NT2/D1 (cell line): ENCODE measurements around the gene TTC6.
"Not testable (repeated sequence)": the region's sequence is repeated elsewhere in the genome, so short reads cannot be mapped to it uniquely, and the experiment has no call there.

ENCODE experiments used
- DNase-seq: peaks from one replicate; pipeline ENCODE4 v3.0.0-alpha.2; 2011; ENCODE audit warnings: low read depth, low spot score
- H3K27me3 ChIP-seq: 2 replicates; pipeline ENCODE4 v1.6.0; 2011; ENCODE audit warnings: mild to moderate bottlenecking; ENCODE audit not compliant: insufficient read length, insufficient read depth
- H3K36me3 ChIP-seq: 2 replicates; pipeline ENCODE4 v1.6.1; 2011; ENCODE audit warnings: mild to moderate bottlenecking, low read length, mixed read lengths; ENCODE audit not compliant: insufficient read depth, insufficient read length
- H3K4me1 ChIP-seq: 2 replicates; pipeline ENCODE4 v1.5.1; 2011; ENCODE audit not compliant: insufficient read depth, insufficient read length
- H3K4me3 ChIP-seq: 2 replicates; pipeline ENCODE4 v1.5.1; 2011; ENCODE audit warnings: low read depth; ENCODE audit not compliant: insufficient read length
- H3K9ac ChIP-seq: 2 replicates; pipeline ENCODE4 v1.6.0; 2011; ENCODE audit warnings: low read depth; ENCODE audit not compliant: insufficient read length
- H3K9me3 ChIP-seq: 2 replicates; pipeline ENCODE4 v1.5.1; 2011; ENCODE audit warnings: mild to moderate bottlenecking, low read length; ENCODE audit not compliant: insufficient read depth
- SUZ12 ChIP-seq: IDR thresholded peaks from 2 replicates; pipeline ENCODE4 v1.6.1; 2011; ENCODE audit not compliant: insufficient read length, insufficient read depth; ENCODE audit errors: extremely low read depth
- YY1 ChIP-seq: IDR thresholded peaks from 2 replicates; pipeline ENCODE4 v1.6.1; 2011; ENCODE audit not compliant: insufficient read length, insufficient read depth
- ZNF274 ChIP-seq: IDR thresholded peaks from 2 replicates; pipeline ENCODE4 v1.6.1; 2011; ENCODE audit warnings: mild to moderate bottlenecking, low read depth, low read length

TTC6 gene

DNA sequence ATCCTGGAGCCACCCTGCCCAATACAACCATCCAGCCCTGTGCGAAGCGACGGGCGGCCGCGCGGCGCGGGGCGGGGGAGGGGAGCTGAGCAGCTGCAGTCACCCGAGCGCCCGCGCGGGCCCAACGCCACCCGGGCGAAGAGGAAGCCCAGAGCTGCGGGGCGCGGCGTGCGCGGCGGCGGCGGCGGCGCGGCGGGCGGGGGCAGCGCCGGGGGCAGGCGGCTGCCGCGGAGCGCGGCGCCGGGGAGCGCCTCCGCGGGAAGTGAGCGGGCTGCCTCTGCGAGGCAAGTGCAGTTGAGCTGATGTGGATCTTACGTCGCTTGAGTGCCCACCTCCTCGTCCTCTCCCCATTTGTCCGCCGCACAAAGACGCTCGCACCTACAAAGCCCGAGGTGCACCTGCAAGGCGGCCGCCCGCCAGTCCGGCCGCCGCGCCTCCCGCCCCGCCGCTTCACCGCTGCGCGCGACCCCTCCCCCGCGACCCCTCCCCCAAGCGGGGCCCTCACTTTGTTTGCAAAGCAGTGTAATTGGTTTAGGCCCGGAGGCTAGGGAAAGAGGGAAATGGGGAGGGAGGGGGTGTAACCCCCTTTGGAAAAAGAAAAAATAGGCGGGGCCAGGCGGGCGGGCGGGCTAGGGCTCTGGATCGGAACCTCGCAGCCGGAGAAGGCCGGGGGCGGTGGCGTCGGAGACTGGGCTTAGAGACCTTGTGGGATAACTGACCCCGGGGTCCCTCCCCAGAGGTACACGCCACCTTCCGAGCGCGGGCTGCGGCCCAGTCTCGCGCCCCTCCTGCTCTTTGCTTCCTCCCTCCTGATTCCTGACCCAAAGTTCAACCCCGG lies at the start of gene TTC6, which contains the start of gene FOXA1:
TSS of gene TTC6 (plus strand) at position 659 of the 838 bp plus-strand sequence. CDS start 26,436 bp downstream, outside the sequence.
TSS of gene FOXA1 (minus strand) at position 279 of the 838 bp plus-strand sequence. CDS start at position 2, 277 bp downstream.
- TF ChIP-seq ZNF274 = no peak
- no peak for TF ChIP-seq YY1
- TF ChIP-seq SUZ12 = peak; percentile 10
- Histone ChIP-seq H3K4me1 (peaks cover 4% of the 10 kb centered on the region), H3K9me3 (no peaks in the 10 kb centered on the region; the same call in 1 of the 2 replicates), H3K4me3 (peak within 1 kb of the TSS; percentile 24), H3K27me3 (peaks cover 96% of the 10 kb centered on the region), H3K9ac (no peak within 1 kb of the TSS), H3K36me3 (no peaks in the 10 kb centered on the region)
- no peak for DNase-seq

DNA sequence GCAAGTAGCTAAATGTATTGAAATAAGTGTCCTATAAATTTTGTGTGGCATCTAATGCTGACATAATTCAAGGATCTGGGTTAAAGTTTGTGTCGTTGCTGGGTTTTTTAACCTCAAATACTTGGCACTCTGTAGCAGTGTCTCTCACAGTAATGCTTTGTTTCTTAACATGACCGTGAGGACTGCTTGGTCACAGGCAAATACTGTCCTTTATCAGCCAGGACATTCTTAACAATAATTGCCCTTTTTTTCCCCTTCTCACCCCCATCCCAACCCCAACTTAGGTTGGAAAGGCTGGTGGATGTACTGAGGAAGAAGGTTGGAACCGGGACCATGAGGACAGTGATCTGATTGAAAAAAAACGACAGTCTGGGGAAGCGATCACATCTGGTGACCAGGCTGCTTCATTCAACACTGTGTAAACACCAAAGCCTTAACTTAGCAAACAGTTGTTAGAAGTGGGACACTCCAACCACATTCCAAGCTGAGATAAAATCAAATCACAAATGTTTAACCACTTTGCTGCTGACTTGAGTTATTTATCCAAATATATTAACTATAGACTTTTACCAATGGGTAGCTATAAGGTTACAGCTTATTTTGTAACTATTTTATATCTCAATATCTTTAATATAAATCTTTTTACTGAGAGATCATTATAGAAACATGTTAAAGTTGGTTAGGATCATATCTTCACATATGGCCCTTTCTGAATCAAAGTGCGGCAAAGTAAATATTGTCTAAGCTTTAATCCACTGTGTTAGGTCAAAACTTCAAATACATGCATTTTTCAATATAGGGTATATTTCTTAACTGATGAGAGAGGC lies 48.6 kb upstream of the TTC6 start:
- no peaks in the 10 kb centered on the region for H3K27me3 ChIP-seq
- TF ChIP-seq ZNF274 (no peak), YY1 (no peak), SUZ12 (no peak)
- H3K9me3 ChIP-seq = no peaks in the 10 kb centered on the region
- no peak overlapping the region for H3K4me3 ChIP-seq
- DNase-seq = no peak
- no peak overlapping the region for H3K9ac ChIP-seq
- no peaks in the 10 kb centered on the region for H3K4me1 ChIP-seq
- no peaks in the 10 kb centered on the region for H3K36me3 ChIP-seq

- H3K9me3 ChIP-seq = no peaks in the 10 kb centered on the region
- no peaks in the 10 kb centered on the region for H3K4me1 ChIP-seq
- no peak overlapping the region for H3K4me3 ChIP-seq
- no peak for TF ChIP-seq YY1
- TF ChIP-seq SUZ12 = no peak
- no peak for TF ChIP-seq ZNF274
- H3K27me3 ChIP-seq = no peaks in the 10 kb centered on the region
- H3K36me3 ChIP-seq = no peaks in the 10 kb centered on the region
- H3K9ac ChIP-seq = no peak overlapping the region
- no peak for DNase-seq
These were observed 44.9 kb upstream of the TTC6 start for GRCh38 chr14:37550511-37550910.

- no peak overlapping the region for H3K9ac ChIP-seq
- H3K4me1 ChIP-seq = no peaks in the 10 kb centered on the region
- DNase-seq = no peak
- no peak overlapping the region for H3K4me3 ChIP-seq
- TF ChIP-seq ZNF274 (no peak), SUZ12 (no peak), YY1 (no peak)
- no peaks in the 10 kb centered on the region for H3K27me3 ChIP-seq
- no peaks in the 10 kb centered on the region for H3K36me3 ChIP-seq
- no peaks in the 10 kb centered on the region for H3K9me3 ChIP-seq
These were observed 44.3 kb upstream of the TTC6 start for GRCh38 chr14:37551119-37551518.

DNA sequence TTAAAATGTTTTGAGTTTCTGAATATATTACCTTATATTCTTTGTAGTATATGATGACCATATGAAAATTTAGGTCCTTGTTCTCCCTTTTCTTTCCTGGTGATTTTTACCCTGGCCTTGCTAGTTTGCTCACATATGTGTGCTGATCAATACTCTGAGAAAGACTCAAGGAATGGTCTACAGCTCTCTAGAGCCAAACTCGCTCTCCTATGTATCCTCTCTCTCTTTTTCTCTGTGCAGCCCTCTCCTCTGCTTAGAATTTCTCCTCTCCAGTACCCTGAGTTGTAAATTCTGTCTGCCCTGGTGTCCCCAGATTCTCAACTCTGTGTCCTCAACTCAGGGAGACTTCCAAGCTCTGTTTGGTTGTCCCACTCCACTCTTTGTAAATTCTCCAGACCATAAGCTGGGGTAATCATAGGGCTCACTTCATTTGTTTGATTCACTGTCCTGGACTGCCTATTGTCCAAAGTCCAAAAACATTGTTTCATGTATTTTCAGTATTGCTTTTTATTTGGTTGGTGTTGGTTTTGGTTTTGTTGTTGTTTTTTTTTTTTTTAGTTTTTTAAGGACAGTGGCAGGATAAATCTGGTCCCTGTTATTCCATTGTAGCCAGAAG lies 41.4 kb upstream of the TTC6 start:
- Histone ChIP-seq H3K4me3 (no peak overlapping the region), H3K27me3 (no peaks in the 10 kb centered on the region), H3K9me3 (0 out of 2 replicates have a peak, but pooled peaks cover 6% of the 10 kb centered on the region), H3K36me3 (no peaks in the 10 kb centered on the region), H3K4me1 (no peaks in the 10 kb centered on the region), H3K9ac (no peak overlapping the region)
- DNase-seq = no peak
- TF ChIP-seq ZNF274 (no peak), SUZ12 (no peak), YY1 (no peak)

GRCh38 chr14:37555596-37555995 lies 39.8 kb upstream of the TTC6 start:
- H3K9ac ChIP-seq, H3K27me3 ChIP-seq, H3K4me1 ChIP-seq, DNase-seq, H3K4me3 ChIP-seq, H3K36me3 ChIP-seq, H3K9me3 ChIP-seq: not testable (repeated sequence)

GRCh38 chr14:37558740-37559139 lies 36.7 kb upstream of the TTC6 start:
- no peak for DNase-seq
- Histone ChIP-seq H3K9ac (no peak overlapping the region), H3K9me3 (0 out of 2 replicates have a peak, but pooled peaks cover 6% of the 10 kb centered on the region), H3K4me1 (no peaks in the 10 kb centered on the region), H3K27me3 (no peaks in the 10 kb centered on the region), H3K4me3 (no peak overlapping the region), H3K36me3 (no peaks in the 10 kb centered on the region)
- TF ChIP-seq SUZ12 (no peak), YY1 (no peak), ZNF274 (no peak)
